NCI-H526 treated with DMSO at 0.1 percent for 48 hours (cell line): Measurements from ENCODE around the gene TBXAS1.

Experiments
- DNase-seq: peaks from one replicate; lab custom pipeline; 2025; lab: John Stamatoyannopoulos, UW

The TBXAS1 gene

DNA sequence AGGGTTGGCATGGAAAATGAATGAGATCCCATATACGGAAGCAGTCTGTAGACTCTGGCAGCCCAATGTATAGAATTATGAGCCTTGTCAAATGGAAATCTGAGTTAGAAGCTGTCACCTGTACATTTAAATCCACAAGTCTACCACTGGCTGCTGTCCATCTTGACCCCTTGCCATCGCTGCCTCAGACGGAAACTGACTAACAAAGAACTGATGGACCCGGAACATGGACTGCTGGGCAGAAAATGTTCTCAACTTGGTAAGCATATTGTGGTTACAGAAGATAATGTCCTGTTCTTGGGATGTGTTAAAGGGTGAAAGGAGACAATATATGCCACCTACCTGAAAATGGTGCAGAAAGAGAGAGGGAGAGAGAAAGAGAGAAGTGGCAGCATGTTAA is 196.2 kb downstream of the TBXAS1 start:
- no peak for DNase-seq

DNA sequence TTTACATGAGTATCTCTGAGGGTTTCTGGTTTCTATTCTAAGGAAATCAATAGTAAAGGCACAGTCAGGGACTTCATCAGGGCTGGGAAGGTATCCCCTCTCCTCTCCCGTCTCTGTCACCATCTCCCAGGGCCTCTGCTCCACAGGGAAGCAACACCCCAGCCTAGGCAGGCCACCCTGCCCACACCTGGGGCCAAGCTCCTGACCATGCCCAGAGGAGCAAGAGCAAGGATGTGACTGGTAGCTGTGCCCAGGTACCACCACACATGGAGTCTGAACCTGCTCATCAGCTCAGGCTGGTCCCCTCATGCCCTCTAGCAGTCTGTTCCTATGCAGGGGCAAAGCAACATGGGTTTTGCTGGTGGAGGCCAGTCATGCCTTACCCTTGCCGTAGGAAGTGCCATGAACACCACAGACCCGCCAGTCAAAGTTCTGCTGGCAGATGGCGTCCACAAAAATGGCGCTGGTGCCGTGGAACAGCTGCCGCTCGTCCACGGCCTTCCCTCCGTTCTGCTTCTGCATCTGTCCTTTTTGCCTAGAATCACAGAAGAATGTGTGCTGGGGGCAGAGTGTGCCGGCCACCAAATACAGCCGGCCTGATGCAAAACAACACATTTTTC is 196.9 kb downstream of the TBXAS1 start:
- DNase-seq = no peak

DNA sequence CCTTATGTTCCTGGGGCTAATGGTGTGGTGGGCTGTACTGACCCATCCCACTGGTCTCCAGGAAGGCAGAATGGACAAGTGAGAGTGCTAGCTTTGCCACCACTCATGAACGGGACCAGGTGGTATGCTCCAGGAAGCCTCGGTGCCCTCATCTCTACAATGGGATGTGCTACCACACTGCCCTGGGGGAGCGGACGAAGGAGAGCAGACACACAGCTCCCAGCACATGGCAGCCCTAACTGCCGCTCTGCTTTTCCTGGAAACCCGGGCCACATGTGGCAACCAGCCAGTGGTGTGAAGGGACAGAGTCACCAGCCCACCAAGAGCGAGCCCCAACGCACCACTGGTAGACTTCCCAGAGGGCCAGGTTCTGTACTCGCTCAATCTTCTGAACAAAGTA is 197.9 kb downstream of the TBXAS1 start:
- DNase-seq = no peak

DNA sequence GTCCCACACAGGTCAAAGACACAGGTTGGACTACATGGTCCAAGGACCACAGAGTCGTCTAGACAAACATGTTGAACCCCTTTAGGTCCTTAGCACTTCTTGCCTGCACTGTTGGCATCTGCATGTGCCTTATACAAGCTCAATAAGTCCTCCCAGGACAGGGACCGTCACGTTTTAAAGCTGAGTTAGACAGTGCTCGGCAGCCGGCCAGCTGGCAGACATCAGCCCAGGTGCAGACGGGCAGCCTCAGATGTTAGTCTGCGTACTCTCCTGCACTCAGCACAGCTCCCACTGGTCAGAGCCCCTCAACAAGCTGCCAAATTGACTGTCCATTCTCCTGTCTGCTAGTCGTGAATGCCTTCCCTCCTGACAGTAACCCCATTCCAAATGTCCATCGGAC is 198.8 kb downstream of the TBXAS1 start:
- DNase-seq = no peak

DNA sequence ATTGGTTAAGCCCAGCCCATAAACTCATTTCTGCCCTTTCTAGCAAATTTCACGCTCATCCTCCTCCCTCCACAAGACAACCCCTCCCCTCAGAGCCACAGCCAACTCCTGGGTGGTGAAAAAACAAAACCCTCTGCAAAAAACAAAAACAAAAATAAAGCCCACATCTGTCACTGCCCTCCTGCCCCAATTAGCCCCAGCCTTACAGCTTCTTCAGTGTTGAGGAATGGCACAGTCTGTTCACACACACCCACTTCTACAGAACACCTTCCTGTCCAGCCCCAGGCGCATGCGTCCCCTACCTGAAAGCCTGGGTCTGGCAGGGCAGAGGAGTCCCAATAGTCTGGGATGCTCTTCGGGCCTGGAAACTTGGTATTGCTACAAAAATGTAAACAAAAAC is 199.2 kb downstream of the TBXAS1 start:
- DNase-seq = no peak

DNA sequence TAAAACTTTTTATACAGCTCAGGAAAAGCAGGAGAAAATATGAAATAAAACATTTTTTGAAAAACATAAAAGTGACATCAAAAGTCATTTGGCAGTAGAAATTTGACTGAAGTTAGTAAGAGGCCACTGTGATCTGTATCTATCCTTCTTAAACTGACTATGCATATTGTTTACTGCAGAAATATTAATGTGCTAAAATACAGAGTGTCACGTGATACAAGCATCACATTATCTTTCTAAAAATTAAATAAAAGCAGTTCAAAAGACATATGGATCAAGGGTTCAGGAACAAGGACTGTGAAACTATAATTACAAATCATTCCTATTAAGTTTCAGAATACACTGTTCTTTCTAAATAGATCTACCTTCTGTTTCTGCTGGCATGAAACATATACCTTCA is 200.0 kb downstream of the TBXAS1 start:
- DNase-seq = no peak

DNA sequence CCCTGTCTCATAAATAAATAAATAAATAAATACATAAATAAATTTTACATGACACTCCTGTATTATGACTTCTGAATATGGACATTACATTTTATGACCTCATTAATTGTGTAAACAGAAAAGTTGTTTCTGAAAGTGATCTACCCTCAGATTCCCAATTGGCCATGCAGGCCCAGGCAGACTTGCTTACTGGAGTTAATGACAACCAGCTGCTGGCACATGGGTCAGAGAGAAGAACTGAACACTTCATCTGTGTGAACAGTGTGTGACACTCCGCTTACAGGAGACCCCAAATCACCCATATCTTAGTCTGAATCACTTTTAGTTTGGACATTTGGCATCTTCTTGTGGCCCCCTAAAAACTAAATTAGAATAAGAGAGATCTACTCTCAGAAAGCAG is 202.3 kb downstream of the TBXAS1 start:
- DNase-seq = no peak

DNA sequence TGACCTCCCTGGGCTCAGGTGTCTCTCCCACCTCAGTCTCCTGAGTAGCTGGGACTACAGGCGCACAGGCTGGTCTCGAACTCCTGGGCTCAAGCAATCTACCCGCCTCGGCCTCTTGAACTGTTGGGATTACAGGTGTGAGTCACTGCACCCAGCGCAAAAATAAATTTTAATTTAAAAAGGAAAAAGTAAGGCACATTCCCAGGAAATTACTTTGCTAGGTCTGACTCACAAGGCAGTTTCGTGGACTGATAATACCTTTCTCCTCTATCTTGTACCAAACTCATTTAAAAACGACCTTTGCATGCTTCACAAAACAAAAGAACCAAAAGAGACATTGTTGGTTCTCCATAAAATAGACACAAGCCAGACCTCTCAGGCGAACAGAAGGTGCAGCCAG is 204.0 kb downstream of the TBXAS1 start:
- DNase-seq = no peak

DNA sequence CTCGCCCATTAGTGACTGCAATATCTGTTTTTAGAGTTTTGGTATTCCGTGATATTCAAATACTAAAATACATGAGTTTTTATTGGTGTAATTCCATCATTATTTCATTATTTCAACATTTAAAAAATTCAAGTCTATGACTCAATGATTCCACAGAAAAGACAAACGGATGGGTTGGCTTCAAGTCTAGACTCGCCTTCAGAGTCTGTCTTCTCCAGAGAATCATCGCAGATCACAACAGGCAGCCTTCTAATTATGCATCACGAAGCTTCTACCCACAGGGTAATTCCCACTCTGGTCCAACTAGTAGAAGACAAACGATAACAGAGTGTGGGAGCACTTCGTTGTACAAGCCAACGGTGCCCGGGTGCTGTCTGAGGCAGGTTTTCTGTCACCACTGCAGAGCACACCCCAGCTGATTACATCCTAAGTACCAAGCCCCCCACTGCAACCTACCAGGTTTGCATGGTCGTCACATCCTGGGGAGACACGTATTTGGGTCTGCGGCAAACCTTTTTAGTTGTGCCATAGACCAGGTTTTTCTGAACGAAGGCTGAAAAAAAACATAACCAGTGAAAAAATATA is 204.8 kb downstream of the TBXAS1 start:
- DNase-seq = no peak

DNA sequence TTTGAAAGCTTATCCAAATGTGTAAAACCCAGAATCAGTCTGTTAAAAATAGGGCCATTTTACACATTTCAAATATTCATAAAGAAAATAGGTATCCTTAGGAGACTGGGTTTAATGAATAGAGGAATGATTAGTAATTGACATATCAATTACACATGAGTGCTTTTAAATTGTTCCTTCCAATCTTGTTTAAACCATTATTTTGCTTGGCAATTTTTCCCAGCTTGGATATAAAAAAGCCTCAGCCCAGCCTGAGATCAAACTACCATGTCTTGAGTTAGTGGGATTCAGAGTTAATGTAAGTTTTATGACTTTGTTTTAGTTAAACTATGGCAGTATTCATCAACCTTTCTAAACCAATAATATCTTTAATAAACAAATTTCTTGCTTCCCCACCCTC is 205.4 kb downstream of the TBXAS1 start:
- no peak for DNase-seq

DNA sequence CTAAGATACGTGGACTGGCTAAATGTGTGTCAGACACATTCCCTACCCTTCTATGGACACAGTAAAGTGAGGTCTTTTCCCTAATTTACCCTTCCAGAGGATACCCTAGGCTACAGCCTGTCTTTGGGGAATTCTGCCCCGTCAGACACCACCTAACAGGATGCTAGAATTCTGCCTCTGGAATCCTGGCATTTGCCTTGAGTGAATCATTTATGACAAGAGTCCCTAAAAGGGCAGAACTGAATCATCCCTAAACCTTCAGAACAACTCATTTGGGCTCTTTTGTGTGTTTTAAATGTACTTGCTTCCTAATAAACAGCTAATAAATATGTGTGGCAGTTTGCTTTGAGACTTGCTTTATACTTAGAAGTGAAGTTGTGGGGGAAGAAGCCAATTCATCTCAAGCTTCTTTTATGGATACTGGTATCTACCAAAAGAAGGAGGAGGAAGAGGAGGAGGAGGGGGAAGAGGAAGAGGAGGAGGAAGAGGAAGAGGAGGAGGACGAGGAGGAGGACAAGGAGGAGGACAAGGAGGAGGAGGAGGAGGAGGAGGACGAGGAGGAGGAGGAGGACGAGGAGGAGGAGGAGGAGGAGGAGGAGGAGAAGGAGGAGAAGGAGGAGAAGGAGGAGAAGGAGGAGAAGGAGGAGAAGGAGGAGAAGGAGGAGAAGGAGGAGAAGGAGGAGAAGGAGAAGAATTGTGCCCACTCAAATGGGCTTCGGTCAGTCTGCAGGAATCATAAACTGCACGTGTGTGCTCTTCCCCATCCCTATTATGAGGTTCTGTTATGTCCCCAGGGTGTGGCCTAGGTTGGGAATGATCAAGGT is 206.5 kb downstream of the TBXAS1 start:
- DNase-seq = no peak

DNA sequence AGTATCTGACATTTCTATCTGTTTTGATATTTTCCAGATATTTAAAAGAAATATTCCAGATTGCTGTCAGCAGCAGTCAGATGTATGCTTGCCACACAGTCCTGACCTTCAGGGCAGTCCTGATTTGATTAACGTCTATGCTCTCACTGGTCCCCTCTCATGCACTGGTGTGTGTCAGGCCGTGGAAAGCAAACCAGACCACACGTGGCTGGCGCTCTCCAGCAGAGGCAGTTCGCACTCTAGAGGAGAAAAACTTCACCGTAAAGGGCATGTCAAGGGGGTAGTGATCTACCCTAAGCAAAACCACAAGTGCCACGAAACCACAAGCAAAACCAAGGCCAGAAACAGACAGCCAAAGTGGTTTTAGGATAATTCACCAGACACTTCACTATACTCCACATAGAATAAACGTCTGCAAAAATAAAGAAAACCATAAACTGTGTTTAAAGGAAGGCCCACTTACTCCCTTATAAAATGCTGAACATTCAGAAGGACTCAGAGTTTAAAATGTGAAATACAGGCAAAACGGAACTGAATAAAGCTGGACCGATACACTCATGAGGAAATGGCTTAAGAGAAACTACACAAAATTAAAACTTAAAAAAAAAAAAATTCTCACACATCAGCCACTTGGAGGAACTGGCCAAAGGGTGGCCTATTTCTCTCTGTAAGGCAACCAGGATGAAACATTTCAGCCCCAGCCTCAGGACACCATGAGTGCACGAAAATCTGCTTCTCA is 207.3 kb downstream of the TBXAS1 start:
- DNase-seq = no peak

DNA sequence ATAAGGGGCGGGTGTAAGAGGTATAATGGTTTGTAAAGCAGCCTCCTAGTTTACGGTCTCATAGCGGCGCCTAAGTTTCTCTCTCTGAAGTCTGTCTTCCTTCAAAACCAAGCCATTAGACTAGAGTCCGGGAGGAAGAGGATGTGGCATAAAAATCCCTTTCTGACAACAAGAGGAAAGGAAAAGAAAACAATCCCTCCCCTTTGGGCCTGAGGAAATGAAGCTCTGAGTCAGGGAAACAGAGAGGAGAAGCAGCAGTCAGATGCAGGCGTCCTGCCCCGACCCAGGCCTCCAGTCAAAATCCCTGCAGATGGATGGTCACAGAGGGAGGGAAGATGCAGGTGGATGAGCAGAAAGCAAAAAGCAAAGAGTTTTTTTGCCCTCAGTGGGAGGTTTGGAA is 210.0 kb downstream of the TBXAS1 start:
- no peak for DNase-seq

DNA sequence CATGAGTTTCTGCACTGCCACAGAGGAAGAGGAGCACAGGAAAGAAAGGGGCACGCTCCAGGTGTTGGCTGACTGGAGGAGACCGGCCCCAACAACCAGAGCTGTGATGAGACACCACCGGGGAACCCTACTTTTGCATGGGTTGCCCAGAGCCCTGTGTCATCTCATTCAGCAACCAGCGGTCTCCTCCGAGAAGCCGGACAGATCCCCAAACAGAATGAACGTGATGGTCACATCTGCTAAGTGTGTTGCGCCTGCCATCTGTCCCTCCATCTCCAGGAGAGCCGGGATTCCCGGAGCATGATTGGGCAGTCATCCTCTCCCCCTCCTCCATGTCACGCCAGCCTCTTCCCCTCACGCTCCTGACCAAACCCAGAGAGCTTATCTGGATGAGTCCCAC is 210.8 kb downstream of the TBXAS1 start:
- no peak for DNase-seq

DNA sequence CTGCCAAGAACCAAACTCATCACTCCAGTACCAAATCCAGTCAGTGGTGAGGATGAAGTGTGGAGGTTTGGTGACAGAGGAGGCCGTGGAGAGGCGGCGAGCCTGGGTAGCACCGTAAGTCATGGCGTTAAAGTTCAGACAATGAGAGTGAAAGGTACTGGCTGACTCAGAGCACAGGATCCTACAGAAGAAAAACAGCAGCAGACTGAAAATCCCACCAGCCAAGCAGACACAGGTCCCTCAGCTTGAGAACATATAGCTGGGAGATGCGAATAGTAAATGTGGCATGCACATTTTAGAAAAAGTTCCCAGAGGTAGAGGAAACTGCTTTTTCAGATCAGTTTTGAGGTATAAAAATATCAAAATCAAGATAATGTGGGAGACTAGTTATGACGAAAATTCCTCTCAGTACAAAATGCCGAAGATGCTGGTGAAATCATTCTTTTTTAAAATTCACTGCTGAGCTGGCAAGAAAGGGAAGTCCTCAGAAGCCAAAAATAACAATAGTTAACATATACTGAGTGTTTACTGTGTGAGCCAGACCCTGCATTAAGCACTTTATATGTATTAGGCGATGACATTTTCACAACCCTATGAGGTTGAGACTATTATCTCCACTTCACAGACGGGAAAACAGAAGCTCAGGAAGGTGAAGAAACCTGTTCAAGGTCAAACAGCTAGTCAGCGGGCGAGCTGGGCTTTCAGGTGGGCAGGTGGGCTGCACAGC is 212.8 kb downstream of the TBXAS1 start:
- DNase-seq = no peak

DNA sequence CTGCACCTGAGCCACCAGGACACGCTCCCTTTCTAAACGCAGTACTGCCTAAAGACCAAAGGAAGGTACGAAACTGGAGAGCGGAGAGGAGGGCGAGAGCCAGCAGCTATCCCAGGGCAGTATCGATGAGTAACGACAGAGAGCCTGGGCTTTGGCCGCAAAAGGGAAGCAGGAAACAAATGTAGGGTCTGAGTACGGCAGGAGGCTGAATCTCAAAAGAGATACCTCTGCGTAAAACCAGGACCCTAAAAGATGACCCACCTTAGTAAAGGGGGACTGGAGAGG is 213.3 kb downstream of the TBXAS1 start:
- no peak for DNase-seq

DNA sequence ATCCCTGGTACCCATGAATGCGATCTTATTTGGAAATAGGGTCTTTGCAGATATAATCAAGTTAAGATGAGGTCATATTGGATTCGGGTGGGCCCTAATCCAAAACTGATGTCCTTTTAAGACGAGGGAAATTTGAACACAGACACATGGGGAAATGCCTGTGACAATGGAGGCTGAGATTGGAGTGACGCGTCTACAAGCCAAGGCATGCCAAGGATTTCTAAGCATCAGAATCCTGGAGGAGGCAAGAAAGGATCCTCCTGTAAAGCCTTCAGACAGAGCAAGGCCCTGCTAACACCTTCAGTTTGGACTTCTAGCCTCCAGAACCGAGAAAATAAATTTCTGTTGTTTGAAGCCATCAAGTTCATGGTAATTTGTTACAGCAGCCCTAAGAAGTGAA is 215.2 kb downstream of the TBXAS1 start:
- no peak for DNase-seq

DNA sequence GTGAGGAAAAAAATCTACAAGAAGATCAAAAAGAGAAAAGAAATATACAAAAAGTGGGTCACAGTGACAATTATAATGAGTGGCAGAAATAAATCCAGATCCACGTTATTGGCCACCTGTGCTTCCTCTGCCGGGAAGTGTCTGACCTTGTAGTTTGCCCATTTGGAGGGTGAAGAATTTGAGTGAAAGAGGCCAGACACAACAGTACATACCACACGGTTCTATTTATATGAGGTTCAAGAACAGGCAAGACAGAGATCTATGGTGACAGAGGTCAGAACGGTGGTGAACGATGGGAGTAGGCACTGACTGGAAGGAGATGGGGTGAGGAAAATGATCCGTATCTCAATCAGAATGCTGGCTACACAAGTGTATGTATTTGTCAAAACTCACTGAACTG is 216.6 kb downstream of the TBXAS1 start:
- no peak for DNase-seq

DNA sequence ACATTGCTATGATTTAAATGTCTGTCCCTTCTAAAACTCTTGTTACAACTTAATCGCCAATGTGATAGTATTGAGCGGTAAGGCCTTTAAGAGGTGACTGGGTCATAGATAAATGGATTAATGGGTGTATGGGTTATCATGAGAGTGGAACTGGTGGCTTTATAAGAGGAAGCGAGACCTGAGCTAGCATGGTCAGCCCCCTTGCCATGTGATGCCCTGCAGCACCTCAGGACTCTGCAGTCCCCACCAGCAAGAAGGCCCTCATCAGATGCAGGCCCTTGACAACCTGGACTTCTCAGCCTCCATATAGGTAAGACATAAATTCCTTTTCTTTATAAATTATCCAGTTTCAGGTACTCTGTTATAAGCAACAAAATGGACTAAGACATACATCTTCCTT is 218.1 kb downstream of the TBXAS1 start:
- no peak for DNase-seq

DNA sequence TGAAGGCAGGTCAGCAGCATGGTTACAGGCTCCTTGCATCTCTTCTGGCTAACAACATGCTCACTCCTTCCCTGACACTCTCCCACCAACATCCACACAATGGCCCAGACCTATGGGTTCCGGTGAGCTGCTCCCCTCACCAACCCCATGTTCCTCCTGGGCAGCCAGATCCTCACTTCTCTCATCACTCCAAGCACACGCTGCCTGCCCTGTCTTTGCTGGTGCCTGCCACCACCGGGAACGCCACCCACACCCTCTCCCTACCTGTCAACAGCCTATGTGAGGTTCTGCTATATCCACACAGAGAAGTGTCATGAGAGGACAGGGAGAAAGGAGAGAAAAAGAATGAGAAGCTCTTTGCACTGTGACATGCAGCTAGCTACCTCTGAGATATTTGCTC is 219.1 kb downstream of the TBXAS1 start:
- no peak for DNase-seq

DNA sequence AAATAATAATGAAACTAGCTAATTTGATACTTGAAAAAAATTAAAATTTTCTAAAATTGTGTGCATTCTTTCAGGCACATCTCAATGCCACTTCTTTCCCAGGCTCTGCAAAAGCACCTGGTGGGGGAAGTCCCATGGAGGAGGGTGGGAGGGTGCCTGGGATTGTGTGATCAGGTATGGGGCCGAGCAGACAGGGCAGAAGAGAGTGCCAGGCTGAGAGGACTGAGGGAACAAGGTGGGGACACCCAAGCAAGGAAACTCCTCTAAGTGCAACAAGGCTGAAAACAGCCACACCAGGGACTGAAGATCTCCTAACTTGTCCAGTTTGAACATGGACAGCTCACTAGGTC is 219.9 kb downstream of the TBXAS1 start:
- no peak for DNase-seq

DNA sequence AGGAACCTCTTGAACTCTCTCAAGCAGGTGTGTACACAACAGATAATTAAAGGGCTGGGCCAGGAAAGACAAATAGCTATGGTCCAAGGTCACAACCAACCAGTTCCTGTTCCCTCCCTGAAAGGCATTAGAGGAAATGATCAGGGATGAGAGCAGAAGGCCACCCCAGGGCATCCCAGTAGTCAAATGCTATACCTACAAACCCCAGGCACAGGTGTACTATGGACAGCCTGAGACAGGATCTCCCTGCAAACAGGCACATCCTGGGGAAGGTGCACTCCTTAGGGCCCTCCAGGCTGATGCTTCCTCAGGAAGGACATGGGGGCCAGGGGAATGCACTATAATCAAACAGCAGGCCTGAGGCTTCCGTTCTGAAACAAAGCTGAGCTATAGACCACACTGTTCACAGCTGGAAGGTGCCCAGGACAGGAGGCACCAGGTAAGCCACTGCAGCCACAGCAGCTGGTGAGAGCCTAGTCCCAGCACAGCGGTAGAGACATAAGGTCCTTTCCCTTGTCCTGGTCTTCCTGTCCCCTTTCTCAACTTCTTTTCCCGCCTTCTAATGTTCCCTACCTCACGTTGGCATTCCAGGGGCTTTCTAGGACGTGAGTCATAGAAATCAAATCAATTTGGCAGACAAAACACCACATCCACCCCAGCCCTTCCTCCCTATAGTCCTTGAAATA is 220.4 kb downstream of the TBXAS1 start:
- no peak for DNase-seq
